Measurements from ENCODE around the gene PXK.

- TF ChIP-seq CTCF (conservative IDR thresholded peaks at IDR 0.05) (no peak), EZH2 (IDR thresholded peaks at IDR 0.05; ENCODE audit: low read depth) (no peak)
Observed at GRCh38 chr3:58347984-58348383, 15.3 kb downstream of the PXK start.
